NK-92 (cell line): Measurements from ENCODE around the gene ZDHHC14.

ENCODE experiments used
- DNase-seq: peaks from one replicate; lab custom pipeline; 2025; ENCODE audit not compliant: unreplicated experiment; lab: John Stamatoyannopoulos, UW

The ZDHHC14 gene

GRCh38 chr6:157490611-157491269, 109.8 kb downstream of the ZDHHC14 start:
- DNase-seq = no peak

- no peak for DNase-seq
These were observed 110.7 kb downstream of the ZDHHC14 start for GRCh38 chr6:157491571-157492232.

GRCh38 chr6:157492249-157492648, 111.3 kb downstream of the ZDHHC14 start:
- DNase-seq = no peak

- no peak for DNase-seq
These were observed 111.8 kb downstream of the ZDHHC14 start for GRCh38 chr6:157492741-157493140.

- no peak for DNase-seq
These were observed 112.2 kb downstream of the ZDHHC14 start for GRCh38 chr6:157493173-157493572.

GRCh38 chr6:157493576-157493975, 112.6 kb downstream of the ZDHHC14 start:
- no peak for DNase-seq

- DNase-seq = no peak
These were observed 113.2 kb downstream of the ZDHHC14 start for GRCh38 chr6:157494132-157494710.

- no peak for DNase-seq
These were observed 115.6 kb downstream of the ZDHHC14 start for GRCh38 chr6:157496534-157497095.

GRCh38 chr6:157497579-157497978, 116.6 kb downstream of the ZDHHC14 start:
- DNase-seq = no peak

- DNase-seq = no peak
These were observed 117.8 kb downstream of the ZDHHC14 start for GRCh38 chr6:157498817-157499216.

GRCh38 chr6:157500022-157500421, 119.0 kb downstream of the ZDHHC14 start:
- no peak for DNase-seq

GRCh38 chr6:157503018-157503747, 122.2 kb downstream of the ZDHHC14 start:
- DNase-seq = no peak

GRCh38 chr6:157505912-157506491, 125.0 kb downstream of the ZDHHC14 start:
- DNase-seq = no peak

GRCh38 chr6:157510323-157511188, 129.6 kb downstream of the ZDHHC14 start:
- DNase-seq = no peak

GRCh38 chr6:157511682-157512381, 130.8 kb downstream of the ZDHHC14 start:
- no peak for DNase-seq

GRCh38 chr6:157512382-157512682, 131.3 kb downstream of the ZDHHC14 start:
- DNase-seq = no peak

GRCh38 chr6:157513004-157513603, 132.1 kb downstream of the ZDHHC14 start:
- DNase-seq = no peak

- no peak for DNase-seq
These were observed 132.9 kb downstream of the ZDHHC14 start for GRCh38 chr6:157513619-157514485.
